Bronchial epithelial cell (primary cell): ENCODE measurements around the gene CERT1. TPM values are rescaled to one million over a fixed set of nuclear protein-coding genes. Genes with fewer than 3 reads are reported as not detected.
"Not testable (repeated sequence)": the region's sequence is repeated elsewhere in the genome, so short reads cannot be mapped to it uniquely, and the experiment has no call there.

ENCODE experiments used
- DNase-seq: peaks from one replicate; pipeline ENCODE4 v3.0.0-alpha.2; 2010; ENCODE audit warnings: low read depth
- FAIRE-seq: peaks from 2 replicates; lab custom pipeline; 2011; peaks lifted over from hg19 to GRCh38; lab: Jason Lieb, UNC
- H3K27me3 ChIP-seq: 2 replicates; pipeline ENCODE4 v1.5.1; 2011; ENCODE audit warnings: low read length; ENCODE audit not compliant: control insufficient read depth, insufficient read depth
- H3K36me3 ChIP-seq: 2 replicates; pipeline ENCODE4 v1.5.1; 2011; ENCODE audit warnings: low read length; ENCODE audit not compliant: control insufficient read depth, insufficient read depth
- H3K4me3 ChIP-seq: 2 replicates; pipeline ENCODE4 v1.5.1; 2011; ENCODE audit warnings: mild to moderate bottlenecking, low read depth, low read length, control low read depth
- CTCF ChIP-seq: IDR thresholded peaks from 2 replicates; pipeline ENCODE4 v1.5.1; 2011; ENCODE audit warnings: mild to moderate bottlenecking, moderate library complexity, low read length, control low read depth, inconsistent platforms; ENCODE audit not compliant: insufficient read depth, severe bottlenecking
- total RNA-seq: library from RNA; depleted of rRNA; stranded (reverse); fragments of >200 nt; gene quantifications from 2 replicates; pipeline ENCODE4 v1.2.1, GENCODE V29; 2014

Gene CERT1
- total RNA-seq, 1 donor from 2014 or later, result 20.5 TPM

GRCh38 chr5:75336615-75337336 lies 174.7 kb downstream of the CERT1 start, which contains the start of gene HMGCR:
TSS of gene HMGCR (plus strand) at chr5:75337220. CDS start at chr5:75342606, 5,386 bp downstream.
- peak; percentile 58 for FAIRE-seq

DNA sequence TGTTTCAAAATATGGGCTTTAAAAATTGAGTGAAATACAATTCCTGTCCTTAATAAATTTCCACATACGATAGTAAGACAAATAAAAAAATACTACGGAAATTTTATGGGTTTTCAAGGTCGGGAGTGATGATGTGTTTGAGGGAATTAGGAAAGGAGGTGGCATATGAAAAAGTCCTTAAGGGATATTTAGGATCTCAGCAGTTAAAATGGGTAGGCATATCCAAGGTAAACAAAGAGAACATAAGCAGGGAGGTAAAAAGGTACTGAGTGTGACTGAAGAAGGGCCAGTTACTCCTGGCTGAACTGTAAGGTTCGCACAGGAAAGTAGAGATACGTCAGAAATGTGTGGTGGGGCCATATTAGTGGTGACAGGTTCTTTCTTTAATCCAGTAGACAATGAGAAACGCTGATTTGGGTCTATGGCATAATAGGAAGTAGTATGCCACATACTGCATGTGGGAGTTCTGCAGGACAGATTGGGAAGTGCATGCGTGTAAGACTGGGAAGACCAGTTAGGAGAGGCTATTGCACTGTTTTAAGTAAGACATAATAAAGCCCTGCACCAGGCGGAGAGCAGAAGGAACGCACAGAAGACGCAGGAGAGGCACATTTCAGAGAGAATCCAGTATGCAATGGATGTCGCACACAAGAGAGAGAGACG lies 175.3 kb downstream of the CERT1 start:
- no peaks in the 10 kb centered on the region for H3K36me3 ChIP-seq
- H3K27me3 ChIP-seq, result no peaks in the 10 kb centered on the region
- H3K4me3 ChIP-seq, result peak overlapping the region; percentile 93
- FAIRE-seq (no peak), DNase-seq (peak; percentile 89)
- peak; percentile 53 for TF ChIP-seq CTCF

More at GRCh38 chr5:75336615-75337336, 174.7 kb downstream of the CERT1 start, which contains the start of gene HMGCR:
- H3K4me3 ChIP-seq, result peak within 1 kb of the TSS; percentile 93
- DNase-seq, result peak; percentile 99
- no peaks in the 10 kb centered on the region for H3K27me3 ChIP-seq
- TF ChIP-seq CTCF, result peak; percentile 28
- H3K36me3 ChIP-seq, result no peaks in the 10 kb centered on the region

GRCh38 chr5:75335486-75335885 lies 175.9 kb downstream of the CERT1 start:
- Histone ChIP-seq H3K27me3 (no peaks in the 10 kb centered on the region), H3K36me3 (no peaks in the 10 kb centered on the region), H3K4me3 (no peak overlapping the region)
- TF ChIP-seq CTCF, result no peak
- DNase-seq (no peak), FAIRE-seq (no peak)

DNA sequence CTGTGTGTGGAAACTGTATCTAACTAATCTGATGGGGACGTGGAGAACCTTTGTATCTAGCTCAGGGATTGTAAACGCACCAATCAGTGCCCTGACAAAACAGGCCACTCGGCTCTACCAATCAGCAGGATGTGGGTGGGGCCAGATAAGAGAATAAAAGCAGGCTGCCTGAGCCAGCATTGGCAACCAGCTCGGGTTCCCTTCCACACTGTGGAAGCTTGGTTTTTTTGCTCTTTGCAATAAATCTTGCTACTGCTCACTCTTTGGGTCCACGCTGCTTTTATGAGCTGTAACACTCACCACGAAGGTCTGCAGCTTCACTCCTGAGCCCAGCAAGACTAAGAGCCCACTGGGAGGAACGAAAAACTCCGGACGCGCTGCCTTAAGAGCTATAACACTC lies 177.0 kb downstream of the CERT1 start:
- DNase-seq, H3K27me3 ChIP-seq, H3K4me3 ChIP-seq, FAIRE-seq, H3K36me3 ChIP-seq: not testable (repeated sequence)

DNA sequence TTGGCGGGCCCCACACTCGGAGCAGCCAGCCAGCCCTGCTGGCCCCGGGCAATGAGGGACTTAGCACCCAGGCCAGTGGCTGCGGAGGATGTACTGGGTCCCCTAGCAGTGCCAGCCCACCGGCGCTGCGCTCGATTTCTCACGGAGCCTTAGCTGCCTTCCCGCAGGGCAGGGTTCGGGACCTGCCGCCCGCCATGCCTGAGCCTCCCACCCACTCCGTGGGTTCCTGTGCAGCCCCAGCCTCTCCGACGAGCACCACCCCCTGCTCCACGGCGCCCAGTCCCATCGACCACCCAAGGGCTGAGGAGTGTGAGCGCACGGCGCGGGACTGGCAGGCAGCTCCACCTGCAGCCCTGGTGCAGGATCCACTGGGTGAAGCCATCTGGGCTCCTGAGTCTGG lies 177.7 kb downstream of the CERT1 start:
- H3K36me3 ChIP-seq, H3K4me3 ChIP-seq, H3K27me3 ChIP-seq, DNase-seq, FAIRE-seq: not testable (repeated sequence)

GRCh38 chr5:75331095-75332090 lies 180.0 kb downstream of the CERT1 start:
- Histone ChIP-seq H3K4me3 (no peak overlapping the region), H3K36me3 (no peaks in the 10 kb centered on the region), H3K27me3 (no peaks in the 10 kb centered on the region)
- DNase-seq (no peak), FAIRE-seq (no peak)
- no peak for TF ChIP-seq CTCF
